Measurements from ENCODE around the gene CNTNAP4. TPM values are rescaled to one million over a fixed set of nuclear protein-coding genes. Genes with fewer than 3 reads are reported as not detected.
A peak's percentile ranks its signal among the peaks of the same experiment; 100 is the strongest.

CNTNAP4 gene
- polyA plus RNA-seq, 2 of the 4 experiments (the other 2 are of a cell fraction), result not detected

DNA sequence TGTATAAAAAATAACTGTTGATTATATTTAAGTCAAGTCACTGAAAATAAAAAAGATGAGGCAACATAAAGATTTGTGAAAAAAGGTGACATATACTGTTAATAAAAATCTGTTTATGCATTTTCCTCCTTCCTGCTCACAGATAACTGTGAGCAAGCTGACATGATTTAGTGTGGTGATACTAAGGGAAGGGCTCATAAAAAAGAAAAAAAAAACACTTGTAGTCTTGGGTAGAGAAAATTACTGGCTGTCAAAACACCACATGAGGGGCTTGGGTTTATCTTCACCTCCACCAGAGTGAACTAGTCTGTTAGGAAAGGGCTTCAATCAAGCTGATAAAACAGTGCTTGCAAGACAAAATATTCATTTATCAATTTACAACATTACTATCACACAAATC lies 247.6 kb downstream of the CNTNAP4 start:
- CTCF ChIA-PET, result interaction anchor here (0.6 kb wide), 1 partner anchor 560 kb away, joined by 3 read pairs; no protein-coding TSS in a partner anchor

DNA sequence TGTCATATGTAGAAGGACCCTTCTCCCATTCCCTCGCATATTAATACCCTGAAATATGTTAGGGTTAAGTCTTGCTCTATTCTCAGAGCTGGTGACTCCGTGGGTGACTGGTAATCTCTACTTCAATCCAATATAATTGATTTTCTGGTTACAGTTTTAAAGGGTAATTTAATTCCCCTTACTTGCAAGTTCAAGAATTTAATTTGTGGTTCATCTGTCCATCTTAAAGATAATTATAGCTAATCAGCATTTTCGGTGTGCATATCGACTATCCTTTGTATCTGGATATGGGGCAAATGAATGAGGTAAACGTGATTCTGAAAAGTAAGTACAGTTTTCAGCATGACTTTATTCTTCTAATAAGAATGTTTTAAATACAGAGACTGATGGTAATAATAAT lies 250.0 kb downstream of the CNTNAP4 start:
- ChIA-PET CTCF (no interaction called here), POLR2A (no interaction called here)
- TF ChIP-seq FOSB (CRISPR knock-in tag; IDR thresholded peaks at IDR 0.05) (no peak), MAFK (IDR thresholded peaks at IDR 0.05; ENCODE audit: partially characterized antibody) (peak; percentile 32), CBX2 (IDR thresholded peaks at IDR 0.05; ENCODE audit: borderline replicate concordance, low read depth) (no peak), HDAC2 (IDR thresholded peaks at IDR 0.05) (no peak)
- Histone ChIP-seq H3K4me1 (no peaks in the 10 kb centered on the region), H3K4me2 (no peak overlapping the region), H3K9me3 (no peaks in the 10 kb centered on the region), H3K4me3 (no peak overlapping the region), H3K27ac (no peak overlapping the region)
- ATAC-seq (no peak), FAIRE-seq (no peak), DNase-seq (ENCODE audit: low read depth in 1 of 2, low spot score in 1 of 2) (no peak)
- 13% methylated on average over 5 of the region's 5 CpGs for WGBS (ENCODE audit: missing lambda C conversion rate)

More for the DNA sequence above, 247.6 kb downstream of the CNTNAP4 start:
- FAIRE-seq (no peak), DNase-seq (ENCODE audit: low read depth in 1 of 2, low spot score in 1 of 2) (no peak), ATAC-seq (no peak)
- no peaks in the 10 kb centered on the region for H3K9me3 ChIP-seq
- H3K4me1 ChIP-seq, result no peaks in the 10 kb centered on the region
- TF ChIP-seq, protein P1, sequence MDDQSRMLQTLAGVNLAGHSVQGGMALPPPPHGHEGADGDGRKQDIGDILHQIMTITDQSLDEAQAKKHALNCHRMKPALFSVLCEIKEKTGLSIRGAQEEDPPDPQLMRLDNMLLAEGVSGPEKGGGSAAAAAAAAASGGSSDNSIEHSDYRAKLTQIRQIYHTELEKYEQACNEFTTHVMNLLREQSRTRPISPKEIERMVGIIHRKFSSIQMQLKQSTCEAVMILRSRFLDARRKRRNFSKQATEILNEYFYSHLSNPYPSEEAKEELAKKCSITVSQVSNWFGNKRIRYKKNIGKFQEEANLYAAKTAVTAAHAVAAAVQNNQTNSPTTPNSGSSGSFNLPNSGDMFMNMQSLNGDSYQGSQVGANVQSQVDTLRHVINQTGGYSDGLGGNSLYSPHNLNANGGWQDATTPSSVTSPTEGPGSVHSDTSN (IDR thresholded peaks at IDR 0.05), result no peak
- TF ChIP-seq HOXA7 (CRISPR knock-in tag; IDR thresholded peaks at IDR 0.05) (no peak), ZFP36 (IDR thresholded peaks at IDR 0.05; ENCODE audit: borderline replicate concordance, partially characterized antibody) (no peak), RFX5 (IDR thresholded peaks at IDR 0.05) (no peak), FOSB (CRISPR knock-in tag; IDR thresholded peaks at IDR 0.05) (no peak), JUNB (IDR thresholded peaks at IDR 0.05) (no peak), POLR2AphosphoS2 (conservative IDR thresholded peaks at IDR 0.05; ENCODE audit: low read length) (no peak), CEBPB (IDR thresholded peaks at IDR 0.05) (no peak), EP300 (IDR thresholded peaks at IDR 0.05) (no peak), MAFK (IDR thresholded peaks at IDR 0.05; ENCODE audit: partially characterized antibody) (no peak), GATA3 (IDR thresholded peaks at IDR 0.05; ENCODE audit: borderline replicate concordance) (no peak), ESRRA (IDR thresholded peaks at IDR 0.05; ENCODE audit: borderline replicate concordance, low read length) (no peak), EHF (CRISPR knock-in tag; IDR thresholded peaks at IDR 0.05) (no peak), ZSCAN20 (CRISPR knock-in tag; IDR thresholded peaks at IDR 0.05) (no peak), POLR2A (IDR thresholded peaks at IDR 0.05; ENCODE audit: low read length) (no peak), NR3C1 (IDR thresholded peaks at IDR 0.05) (no peak), HOXB13 (CRISPR knock-in tag; IDR thresholded peaks at IDR 0.05; ENCODE audit: low read depth) (no peak)
- TF ChIP-seq, protein P2, sequence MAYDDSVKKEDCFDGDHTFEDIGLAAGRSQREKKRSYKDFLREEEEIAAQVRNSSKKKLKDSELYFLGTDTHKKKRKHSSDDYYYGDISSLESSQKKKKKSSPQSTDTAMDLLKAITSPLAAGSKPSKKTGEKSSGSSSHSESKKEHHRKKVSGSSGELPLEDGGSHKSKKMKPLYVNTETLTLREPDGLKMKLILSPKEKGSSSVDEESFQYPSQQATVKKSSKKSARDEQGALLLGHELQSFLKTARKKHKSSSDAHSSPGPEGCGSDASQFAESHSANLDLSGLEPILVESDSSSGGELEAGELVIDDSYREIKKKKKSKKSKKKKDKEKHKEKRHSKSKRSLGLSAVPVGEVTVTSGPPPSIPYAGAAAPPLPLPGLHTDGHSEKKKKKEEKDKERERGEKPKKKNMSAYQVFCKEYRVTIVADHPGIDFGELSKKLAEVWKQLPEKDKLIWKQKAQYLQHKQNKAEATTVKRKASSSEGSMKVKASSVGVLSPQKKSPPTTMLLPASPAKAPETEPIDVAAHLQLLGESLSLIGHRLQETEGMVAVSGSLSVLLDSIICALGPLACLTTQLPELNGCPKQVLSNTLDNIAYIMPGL (CRISPR knock-in tag; IDR thresholded peaks at IDR 0.05; ENCODE audit: borderline replicate concordance), result no peak
- TF ChIP-seq, protein P3, sequence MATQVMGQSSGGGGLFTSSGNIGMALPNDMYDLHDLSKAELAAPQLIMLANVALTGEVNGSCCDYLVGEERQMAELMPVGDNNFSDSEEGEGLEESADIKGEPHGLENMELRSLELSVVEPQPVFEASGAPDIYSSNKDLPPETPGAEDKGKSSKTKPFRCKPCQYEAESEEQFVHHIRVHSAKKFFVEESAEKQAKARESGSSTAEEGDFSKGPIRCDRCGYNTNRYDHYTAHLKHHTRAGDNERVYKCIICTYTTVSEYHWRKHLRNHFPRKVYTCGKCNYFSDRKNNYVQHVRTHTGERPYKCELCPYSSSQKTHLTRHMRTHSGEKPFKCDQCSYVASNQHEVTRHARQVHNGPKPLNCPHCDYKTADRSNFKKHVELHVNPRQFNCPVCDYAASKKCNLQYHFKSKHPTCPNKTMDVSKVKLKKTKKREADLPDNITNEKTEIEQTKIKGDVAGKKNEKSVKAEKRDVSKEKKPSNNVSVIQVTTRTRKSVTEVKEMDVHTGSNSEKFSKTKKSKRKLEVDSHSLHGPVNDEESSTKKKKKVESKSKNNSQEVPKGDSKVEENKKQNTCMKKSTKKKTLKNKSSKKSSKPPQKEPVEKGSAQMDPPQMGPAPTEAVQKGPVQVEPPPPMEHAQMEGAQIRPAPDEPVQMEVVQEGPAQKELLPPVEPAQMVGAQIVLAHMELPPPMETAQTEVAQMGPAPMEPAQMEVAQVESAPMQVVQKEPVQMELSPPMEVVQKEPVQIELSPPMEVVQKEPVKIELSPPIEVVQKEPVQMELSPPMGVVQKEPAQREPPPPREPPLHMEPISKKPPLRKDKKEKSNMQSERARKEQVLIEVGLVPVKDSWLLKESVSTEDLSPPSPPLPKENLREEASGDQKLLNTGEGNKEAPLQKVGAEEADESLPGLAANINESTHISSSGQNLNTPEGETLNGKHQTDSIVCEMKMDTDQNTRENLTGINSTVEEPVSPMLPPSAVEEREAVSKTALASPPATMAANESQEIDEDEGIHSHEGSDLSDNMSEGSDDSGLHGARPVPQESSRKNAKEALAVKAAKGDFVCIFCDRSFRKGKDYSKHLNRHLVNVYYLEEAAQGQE (IDR thresholded peaks at IDR 0.05), result no peak
- TF ChIP-seq, protein P4, sequence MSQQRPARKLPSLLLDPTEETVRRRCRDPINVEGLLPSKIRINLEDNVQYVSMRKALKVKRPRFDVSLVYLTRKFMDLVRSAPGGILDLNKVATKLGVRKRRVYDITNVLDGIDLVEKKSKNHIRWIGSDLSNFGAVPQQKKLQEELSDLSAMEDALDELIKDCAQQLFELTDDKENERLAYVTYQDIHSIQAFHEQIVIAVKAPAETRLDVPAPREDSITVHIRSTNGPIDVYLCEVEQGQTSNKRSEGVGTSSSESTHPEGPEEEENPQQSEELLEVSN (IDR thresholded peaks at IDR 0.05; ENCODE audit: borderline replicate concordance, low read depth), result no peak
- no peak overlapping the region for H3K27ac ChIP-seq
- POLR2A ChIA-PET, result no interaction called here
- no peak overlapping the region for H3K4me2 ChIP-seq
- H3K4me3 ChIP-seq, result no peak overlapping the region

Data from A549 (cell line).